Measurements from ENCODE around the gene SYT12. TPM values are rescaled to one million over a fixed set of nuclear protein-coding genes. Genes with fewer than 3 reads are reported as not detected.

SYT12 gene
- total RNA-seq, 2 experiments from 2014 or later = 0.25 to 0.72 TPM

DNA sequence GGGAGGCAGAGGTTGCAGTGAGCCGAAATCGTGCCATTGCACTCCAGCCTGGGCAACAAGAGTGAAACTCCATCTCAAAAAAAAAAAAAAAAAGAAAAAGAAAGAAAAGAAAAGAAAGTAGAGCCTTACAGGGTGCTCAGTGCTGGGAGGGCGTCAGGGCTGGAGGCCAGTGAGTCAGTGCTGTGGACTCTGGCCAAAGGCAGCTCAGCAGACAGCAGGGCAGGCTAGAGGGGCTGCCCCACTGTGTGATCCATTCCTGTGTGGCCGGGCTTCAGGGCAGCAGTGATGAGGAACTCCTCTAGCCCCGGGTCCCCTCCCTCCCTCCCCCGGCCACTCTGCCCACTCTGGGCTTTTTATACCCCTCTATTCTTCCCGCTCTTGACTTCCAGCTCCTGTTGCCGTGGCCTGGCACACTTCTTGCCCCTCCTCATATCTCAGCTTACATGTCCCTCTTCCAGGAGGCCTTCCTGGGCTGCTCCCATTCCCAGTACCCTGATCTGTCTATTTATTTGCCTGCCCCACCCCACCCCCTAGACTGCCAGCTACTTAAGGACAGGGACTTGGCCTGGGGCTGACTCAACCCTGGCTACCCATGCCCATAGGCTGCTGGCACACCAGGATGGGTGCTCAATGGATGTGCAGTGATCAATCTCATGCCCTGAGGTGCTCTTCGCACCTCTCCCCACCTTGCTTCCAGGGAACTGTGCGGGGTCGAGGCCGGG, 10.1 kb downstream of the SYT12 start:
- Histone ChIP-seq H3K4me2 (ENCODE audit: low read length) (no peak overlapping the region), H3K36me3 (ENCODE audit: insufficient read depth, low read length) (no peaks in the 10 kb centered on the region), H2AFZ (ENCODE audit: low read length) (no peak overlapping the region), H3K27ac (ENCODE audit: low read depth, low read length, poor library complexity, severe bottlenecking) (no peak overlapping the region), H3K9me2 (ENCODE audit: insufficient read depth, low read length) (no peaks in the 10 kb centered on the region), H4K20me1 (ENCODE audit: insufficient read depth, low read length) (no peaks in the 10 kb centered on the region), H3K4me3 (ENCODE audit: low read depth, low read length, poor library complexity, severe bottlenecking) (no peak overlapping the region), H3K79me2 (ENCODE audit: insufficient read depth, low read depth, low read length) (no peaks in the 10 kb centered on the region), H3K9me3 (ENCODE audit: low read length) (no peaks in the 10 kb centered on the region), H3K4me1 (ENCODE audit: insufficient read depth, low read length, poor library complexity, severe bottlenecking) (peaks cover 38% of the 10 kb centered on the region)
- intact Hi-C loops (cut with micrococcal nuclease; ENCODE audit: unreplicated experiment) = no loop called here
- no peak for TF ChIP-seq EZH2phosphoT487 (IDR thresholded peaks at IDR 0.05; ENCODE audit: borderline replicate concordance, low read depth, low read length)
- TF ChIP-seq, protein P1, sequence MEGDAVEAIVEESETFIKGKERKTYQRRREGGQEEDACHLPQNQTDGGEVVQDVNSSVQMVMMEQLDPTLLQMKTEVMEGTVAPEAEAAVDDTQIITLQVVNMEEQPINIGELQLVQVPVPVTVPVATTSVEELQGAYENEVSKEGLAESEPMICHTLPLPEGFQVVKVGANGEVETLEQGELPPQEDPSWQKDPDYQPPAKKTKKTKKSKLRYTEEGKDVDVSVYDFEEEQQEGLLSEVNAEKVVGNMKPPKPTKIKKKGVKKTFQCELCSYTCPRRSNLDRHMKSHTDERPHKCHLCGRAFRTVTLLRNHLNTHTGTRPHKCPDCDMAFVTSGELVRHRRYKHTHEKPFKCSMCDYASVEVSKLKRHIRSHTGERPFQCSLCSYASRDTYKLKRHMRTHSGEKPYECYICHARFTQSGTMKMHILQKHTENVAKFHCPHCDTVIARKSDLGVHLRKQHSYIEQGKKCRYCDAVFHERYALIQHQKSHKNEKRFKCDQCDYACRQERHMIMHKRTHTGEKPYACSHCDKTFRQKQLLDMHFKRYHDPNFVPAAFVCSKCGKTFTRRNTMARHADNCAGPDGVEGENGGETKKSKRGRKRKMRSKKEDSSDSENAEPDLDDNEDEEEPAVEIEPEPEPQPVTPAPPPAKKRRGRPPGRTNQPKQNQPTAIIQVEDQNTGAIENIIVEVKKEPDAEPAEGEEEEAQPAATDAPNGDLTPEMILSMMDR (conservative IDR thresholded peaks at IDR 0.05; ENCODE audit: low read length) = no peak
- BruUV-seq (replicated peaks) = no TSS peak
- CTCF ChIA-PET (ENCODE audit: unreplicated experiment) = no interaction called here
- DNase-seq (ENCODE audit: low spot score) = no peak
- POLR2A ChIA-PET = no interaction called here

DNA sequence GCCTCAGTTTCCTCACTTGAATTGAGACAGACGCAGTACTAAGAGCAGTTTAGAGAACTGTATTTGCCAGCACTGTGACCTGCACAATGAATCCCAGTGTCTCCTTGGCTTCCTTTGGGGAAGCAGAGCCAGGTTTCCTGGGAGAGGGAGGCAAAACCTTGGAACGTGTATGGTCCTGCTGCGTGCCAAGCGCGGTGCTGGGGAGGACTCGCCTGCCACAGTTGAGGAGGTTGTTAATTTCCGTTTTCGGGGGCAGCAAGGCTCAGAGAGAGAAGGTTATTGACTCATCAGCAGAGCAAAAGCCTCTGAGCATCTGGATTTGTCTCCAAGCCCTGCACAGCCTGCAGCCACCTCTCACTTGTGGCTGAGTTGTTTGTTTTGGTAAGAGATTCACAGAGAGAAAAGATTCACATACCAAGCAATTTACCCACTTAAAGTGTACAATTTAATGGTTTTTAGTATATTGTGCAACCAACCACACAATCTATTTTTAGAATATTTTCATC, 10.8 kb downstream of the SYT12 start:
- intact Hi-C loops (cut with micrococcal nuclease; ENCODE audit: unreplicated experiment) = no loop called here
- H3K27ac ChIP-seq (ENCODE audit: low read depth, low read length, poor library complexity, severe bottlenecking) = no peak overlapping the region
- BruUV-seq (replicated peaks) = no TSS peak
- ChIA-PET CTCF (ENCODE audit: unreplicated experiment) (no interaction called here), POLR2A (no interaction called here)
- TF ChIP-seq, protein P1 (conservative IDR thresholded peaks at IDR 0.05; ENCODE audit: low read length) = no peak
- no peak for TF ChIP-seq EZH2phosphoT487 (IDR thresholded peaks at IDR 0.05; ENCODE audit: borderline replicate concordance, low read depth, low read length)
- peaks cover 31% of the 10 kb centered on the region for H3K4me1 ChIP-seq (ENCODE audit: insufficient read depth, low read length, poor library complexity, severe bottlenecking)
- no peak for DNase-seq (ENCODE audit: low spot score)
- no peaks in the 10 kb centered on the region for H3K36me3 ChIP-seq (ENCODE audit: insufficient read depth, low read length)
- no peaks in the 10 kb centered on the region for H3K79me2 ChIP-seq (ENCODE audit: insufficient read depth, low read depth, low read length)
- no peak overlapping the region for H2AFZ ChIP-seq (ENCODE audit: low read length)
- H3K4me2 ChIP-seq (ENCODE audit: low read length) = no peak overlapping the region
- H3K9me2 ChIP-seq (ENCODE audit: insufficient read depth, low read length) = no peaks in the 10 kb centered on the region
- no peak overlapping the region for H3K4me3 ChIP-seq (ENCODE audit: low read depth, low read length, poor library complexity, severe bottlenecking)
- H4K20me1 ChIP-seq (ENCODE audit: insufficient read depth, low read length) = no peaks in the 10 kb centered on the region
- no peaks in the 10 kb centered on the region for H3K9me3 ChIP-seq (ENCODE audit: low read length)

DNA sequence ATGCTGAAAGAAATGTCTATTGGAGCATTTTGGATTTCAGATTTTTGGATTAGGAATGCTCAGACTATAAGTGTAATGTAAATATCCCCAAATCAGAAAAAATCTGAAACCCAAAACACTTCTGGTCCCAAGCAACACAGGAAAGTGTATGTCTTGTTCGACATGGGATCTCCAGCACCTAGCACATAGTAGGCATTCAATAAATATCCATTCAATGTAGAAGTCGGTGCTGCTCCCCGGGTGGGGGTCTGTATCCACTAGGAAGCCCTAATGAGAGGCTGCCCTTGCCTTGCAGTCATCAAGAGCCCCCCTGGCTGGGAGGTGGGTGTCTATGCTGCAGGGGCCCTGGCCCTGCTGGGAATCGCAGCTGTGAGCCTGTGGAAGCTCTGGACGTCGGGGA, 11.4 kb downstream of the SYT12 start:
- TF ChIP-seq, protein P1 (conservative IDR thresholded peaks at IDR 0.05; ENCODE audit: low read length) = no peak
- no peak for TF ChIP-seq EZH2phosphoT487 (IDR thresholded peaks at IDR 0.05; ENCODE audit: borderline replicate concordance, low read depth, low read length)
- ChIA-PET CTCF (ENCODE audit: unreplicated experiment) (no interaction called here), POLR2A (no interaction called here)
- intact Hi-C loops (cut with micrococcal nuclease; ENCODE audit: unreplicated experiment) = no loop called here
- no peak overlapping the region for H3K4me2 ChIP-seq (ENCODE audit: low read length)
- no TSS peak for BruUV-seq (replicated peaks)
- no peaks in the 10 kb centered on the region for H3K79me2 ChIP-seq (ENCODE audit: insufficient read depth, low read depth, low read length)
- H3K4me3 ChIP-seq (ENCODE audit: low read depth, low read length, poor library complexity, severe bottlenecking) = no peak overlapping the region
- DNase-seq (ENCODE audit: low spot score) = no peak
- no peaks in the 10 kb centered on the region for H3K9me2 ChIP-seq (ENCODE audit: insufficient read depth, low read length)
- H3K36me3 ChIP-seq (ENCODE audit: insufficient read depth, low read length) = no peaks in the 10 kb centered on the region
- no peak overlapping the region for H3K27ac ChIP-seq (ENCODE audit: low read depth, low read length, poor library complexity, severe bottlenecking)
- H3K9me3 ChIP-seq (ENCODE audit: low read length) = no peaks in the 10 kb centered on the region
- H4K20me1 ChIP-seq (ENCODE audit: insufficient read depth, low read length) = no peaks in the 10 kb centered on the region
- H3K4me1 ChIP-seq (ENCODE audit: insufficient read depth, low read length, poor library complexity, severe bottlenecking) = peaks cover 25% of the 10 kb centered on the region
- H2AFZ ChIP-seq (ENCODE audit: low read length) = no peak overlapping the region

Measured in OCI-LY7 (cell line).